ENCODE measurements around the gene MOV10L1.

GRCh38 chr22:50204571-50204970, 114.8 kb downstream of the MOV10L1 start:
- TF ChIP-seq CTCF (IDR thresholded peaks at IDR 0.05; ENCODE audit: low read length) (no peak), EZH2 (IDR thresholded peaks at IDR 0.05; ENCODE audit: borderline replicate concordance, low read length) (no peak)
